Bone marrow (tissue), 2 donors: Measurements from ENCODE around the gene PEX26.
A peak's percentile ranks its signal among the peaks of the same experiment; 100 is the strongest.
"Not testable (repeated sequence)": the region's sequence is repeated elsewhere in the genome, so short reads cannot be mapped to it uniquely, and the experiment has no call there.

Experiments used
- DNase-seq, 2 donors: peaks; one replicate each; lab custom pipeline; 2025; lab: John Stamatoyannopoulos, UW

The PEX26 gene

DNA sequence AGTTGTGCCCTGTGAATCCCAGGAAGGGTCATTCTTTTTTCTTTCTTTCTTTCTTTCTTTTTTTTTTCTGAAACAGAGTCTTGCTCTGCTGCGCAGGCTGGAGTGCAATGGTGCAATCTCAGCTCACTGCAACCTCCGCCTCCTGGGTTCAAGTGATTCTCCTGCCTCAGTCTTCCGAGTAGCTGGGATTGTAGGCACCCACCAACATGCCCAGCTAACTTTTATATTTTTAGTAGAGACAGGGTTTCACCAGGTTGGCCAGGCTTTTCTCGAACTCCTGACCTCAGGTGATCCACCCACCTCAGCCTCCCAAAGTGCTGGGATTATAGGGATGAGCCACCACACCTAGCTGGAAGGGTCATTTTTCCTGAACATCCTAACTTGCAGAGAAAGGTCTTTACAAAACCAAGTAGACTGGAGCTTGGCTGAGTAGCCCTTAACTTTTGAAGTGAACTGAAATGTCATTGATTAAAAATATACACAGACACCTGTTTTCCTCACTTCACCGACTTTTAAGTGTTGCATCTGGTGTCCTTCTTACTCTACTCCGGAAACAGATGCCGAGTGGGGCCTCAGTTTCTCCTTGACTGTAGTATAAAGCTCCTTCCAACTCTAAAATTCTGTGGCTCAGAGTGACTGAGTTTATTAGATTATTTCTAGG is 6.4 kb upstream of the PEX26 start:
- not testable (repeated sequence) for DNase-seq

DNA sequence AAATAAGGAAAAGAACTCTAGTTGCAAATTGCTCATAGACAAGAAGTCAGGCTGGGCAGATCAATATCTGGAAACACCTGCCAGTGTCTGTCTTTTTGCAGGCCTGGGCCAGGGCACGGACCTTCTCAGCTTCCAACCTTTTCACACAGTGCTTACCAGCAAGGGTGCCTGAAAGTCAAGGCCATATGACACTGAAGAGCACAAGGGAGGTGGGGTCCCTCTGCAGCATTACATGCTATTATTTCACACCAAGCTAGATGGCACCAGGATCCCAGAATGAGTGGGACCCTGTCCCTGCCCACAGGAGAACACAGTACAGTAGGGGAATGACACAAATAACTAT is 5.9 kb upstream of the PEX26 start:
- DNase-seq: no peak

DNA sequence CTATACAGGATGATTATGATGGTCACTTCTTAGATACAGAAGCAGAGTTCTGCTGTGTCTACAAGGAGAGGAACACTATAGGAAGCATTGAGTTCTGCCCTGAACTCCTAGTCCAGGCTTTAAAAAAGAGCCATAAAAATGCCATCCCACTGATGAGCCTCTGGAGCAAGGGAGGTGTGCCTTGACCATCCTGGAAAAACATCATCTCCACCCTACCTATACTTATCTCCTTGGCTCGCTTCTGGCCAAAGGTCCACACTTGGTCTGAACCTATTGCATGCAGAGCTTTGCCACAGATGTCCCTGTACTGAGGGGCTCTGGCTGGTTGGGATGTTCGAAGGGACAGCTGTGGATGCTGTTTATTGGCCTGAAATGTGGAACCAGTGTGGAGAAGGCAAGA is 4.3 kb upstream of the PEX26 start:
- DNase-seq: no peak

DNA sequence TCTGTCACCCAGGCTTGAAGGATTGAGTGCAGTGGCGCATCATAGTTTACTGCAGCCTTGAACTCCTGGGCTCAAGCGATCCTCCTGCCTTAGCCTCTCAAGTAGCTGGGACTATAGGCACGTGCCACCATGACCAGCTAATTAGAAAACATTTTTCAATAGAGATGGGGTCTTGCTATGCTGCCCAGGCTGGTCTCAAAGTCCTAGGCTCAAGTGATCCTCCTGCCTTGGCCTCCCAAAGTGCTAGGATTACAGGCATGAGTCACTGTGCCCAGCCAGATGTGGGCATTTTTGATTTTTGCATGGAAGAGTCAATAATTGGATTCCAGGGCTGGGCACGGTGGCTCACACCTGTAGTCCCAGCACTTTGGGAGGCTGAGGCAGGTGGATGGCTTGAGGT is 3.9 kb upstream of the PEX26 start:
- DNase-seq: not testable (repeated sequence)

DNA sequence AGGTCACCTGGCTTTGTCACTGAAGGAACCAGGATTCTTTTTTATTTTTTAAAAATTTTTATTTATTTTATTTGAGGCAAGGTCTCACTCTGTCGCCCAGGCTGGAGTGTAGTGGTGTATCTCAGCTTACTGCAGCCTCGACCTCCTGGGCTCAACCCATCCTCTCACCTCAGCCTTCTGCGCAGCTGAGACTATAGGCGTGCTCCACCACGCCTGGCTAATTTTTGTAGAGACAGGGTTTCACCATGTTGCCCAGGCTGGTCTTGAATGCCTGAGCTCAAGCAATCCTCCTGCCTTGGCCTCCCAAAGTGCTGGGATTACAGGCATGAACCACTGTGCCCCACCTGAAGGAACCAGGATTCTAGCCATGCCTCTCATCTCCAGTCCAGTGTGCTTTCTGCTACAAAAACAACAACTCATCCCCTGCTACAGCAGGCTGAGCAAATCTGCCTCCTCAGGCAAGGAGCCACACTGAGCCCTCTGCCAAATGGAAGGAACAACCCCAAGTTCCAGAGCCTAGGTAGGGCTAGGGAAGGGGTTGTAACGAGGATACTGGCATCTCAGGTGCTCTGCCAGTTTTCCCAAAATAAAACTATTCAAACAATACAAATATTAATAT is 2.6 kb upstream of the PEX26 start:
- DNase-seq: no peak

DNA sequence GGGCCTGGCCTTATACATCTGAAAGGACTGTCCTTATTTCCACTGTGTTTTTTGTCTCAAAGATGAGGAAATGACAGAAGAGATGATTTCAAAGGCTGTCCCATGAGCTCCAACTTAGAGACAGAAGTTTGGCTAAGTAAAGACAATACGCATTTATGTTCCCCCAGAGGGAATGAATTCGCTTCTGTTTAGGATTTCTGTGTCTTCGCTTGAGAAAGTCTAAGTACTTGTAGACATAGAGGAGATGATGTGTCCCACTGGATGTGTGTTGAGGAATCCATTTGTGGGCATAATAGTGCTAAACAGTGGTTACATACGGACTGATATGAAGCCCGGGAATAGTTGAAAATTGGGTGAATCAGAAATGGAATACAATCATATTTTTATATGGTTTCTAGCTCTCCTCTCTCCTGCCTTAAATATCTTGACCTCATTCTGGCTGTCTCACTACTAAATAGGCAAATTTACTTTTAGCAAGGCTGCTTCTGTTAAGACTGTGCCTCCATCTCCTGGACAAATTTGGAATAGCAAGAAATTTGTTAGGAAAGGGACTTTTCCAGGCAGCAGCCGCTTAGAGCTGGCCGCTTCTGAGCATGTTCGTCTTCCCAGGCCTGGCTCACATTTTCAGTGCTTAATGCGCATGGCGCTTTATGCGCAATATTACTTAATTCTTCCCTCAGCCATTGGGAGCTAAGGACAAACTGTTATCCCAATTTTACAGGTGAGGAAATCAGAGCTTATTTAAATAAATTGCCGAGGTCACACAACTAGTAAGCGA is 1.9 kb upstream of the PEX26 start:
- DNase-seq: peak in 1 of 2 donors; percentile 69

DNA sequence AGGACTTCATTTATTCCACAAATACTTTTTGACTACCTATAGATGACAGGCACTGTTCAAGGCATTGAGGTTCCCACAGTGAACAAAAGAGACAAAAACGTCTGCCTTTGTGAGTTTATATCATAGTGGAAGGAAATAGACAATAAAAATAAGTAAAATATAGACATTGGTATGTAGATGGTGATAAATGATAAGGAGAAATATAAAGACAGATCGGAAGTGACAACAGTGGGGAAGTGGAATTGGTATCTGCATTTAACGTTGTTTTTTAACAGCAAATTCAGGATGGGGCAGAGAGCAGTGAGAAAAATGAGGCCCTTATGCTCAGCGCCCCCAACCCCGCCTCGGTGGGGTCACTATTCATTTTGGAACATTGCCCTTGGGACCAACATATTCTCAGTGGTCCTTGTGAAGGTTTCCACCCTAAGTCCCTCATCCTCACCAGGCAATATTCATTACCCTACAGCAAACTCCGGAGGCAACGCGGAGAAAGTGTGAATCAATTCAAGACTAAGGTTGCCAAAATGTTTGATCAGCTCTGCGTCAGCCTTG is 627 bp upstream of the PEX26 start:
- no peak for DNase-seq

DNA sequence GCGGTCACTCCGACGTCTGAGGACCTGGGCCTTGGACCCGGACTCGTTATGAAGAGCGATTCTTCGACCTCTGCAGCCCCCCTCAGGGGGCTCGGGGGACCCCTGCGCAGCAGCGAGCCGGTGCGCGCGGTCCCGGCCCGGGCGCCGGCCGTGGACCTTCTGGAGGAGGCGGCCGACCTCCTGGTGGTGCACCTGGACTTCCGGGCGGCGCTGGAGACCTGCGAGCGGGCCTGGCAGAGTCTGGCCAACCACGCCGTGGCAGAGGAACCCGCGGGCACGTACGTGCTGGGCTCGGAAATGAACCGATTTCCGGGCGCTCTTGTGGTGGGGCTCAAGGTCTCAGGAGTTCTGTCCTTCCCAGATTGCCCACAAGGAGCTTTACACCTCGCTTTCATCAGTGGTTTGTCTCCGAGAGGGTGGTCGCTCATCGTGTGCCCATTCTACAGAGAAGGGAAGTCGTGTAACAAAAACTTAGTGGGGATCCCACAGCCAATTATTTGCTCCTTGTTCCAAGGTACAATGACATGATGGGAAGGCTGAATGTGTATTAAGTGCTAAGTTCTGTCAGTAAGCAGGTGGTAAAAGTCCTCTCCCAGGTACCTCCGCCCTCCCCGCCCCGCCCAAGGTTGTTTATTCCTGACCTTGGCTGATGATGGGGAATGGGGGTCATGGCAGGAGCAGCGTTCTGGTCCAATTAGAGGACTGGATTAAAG is 695 bp downstream of the PEX26 start:
- DNase-seq: no peak

DNA sequence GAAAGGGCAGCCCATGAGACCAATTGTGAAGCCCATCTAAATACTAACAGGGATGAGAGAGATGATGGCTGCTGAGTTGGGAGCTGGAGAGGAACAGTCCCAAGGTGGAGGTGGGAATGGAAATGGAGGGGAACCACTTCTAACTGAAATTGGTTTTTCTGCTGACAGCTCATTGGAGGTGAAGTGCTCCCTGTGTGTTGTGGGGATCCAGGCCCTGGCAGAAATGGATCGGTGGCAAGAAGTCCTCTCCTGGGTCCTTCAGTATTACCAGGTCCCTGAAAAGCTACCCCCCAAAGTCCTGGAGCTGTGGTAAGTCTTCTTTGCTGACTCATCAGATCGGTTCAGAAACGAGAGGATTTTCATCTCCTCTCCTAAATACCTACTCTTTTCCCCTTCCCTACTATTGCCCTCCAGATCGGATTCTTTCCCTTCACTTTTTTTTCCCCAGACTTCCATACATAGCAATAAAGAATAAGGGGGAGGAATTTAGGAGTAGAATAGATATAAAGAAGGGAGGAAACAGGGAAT is 2.0 kb downstream of the PEX26 start:
- DNase-seq: no peak

DNA sequence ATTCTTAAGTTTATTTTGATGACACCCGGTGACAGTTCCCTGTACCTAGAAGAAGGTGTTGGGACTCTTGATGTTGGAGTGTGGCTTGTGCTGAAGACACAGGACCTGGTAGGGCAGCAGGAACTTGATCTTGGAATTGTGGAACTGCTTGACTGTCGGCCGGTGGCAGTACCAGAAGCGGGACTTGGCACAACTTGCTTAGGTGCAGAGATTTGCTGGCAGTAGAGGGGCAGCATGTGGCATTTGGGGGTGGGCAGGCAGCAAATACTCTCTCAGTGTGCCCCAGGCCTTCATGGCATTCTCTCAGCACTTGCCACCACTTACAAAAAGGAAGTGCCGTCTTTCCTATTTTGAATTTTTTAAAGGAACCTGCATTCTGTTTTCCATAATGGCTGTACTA is 3.6 kb downstream of the PEX26 start:
- DNase-seq: no peak

DNA sequence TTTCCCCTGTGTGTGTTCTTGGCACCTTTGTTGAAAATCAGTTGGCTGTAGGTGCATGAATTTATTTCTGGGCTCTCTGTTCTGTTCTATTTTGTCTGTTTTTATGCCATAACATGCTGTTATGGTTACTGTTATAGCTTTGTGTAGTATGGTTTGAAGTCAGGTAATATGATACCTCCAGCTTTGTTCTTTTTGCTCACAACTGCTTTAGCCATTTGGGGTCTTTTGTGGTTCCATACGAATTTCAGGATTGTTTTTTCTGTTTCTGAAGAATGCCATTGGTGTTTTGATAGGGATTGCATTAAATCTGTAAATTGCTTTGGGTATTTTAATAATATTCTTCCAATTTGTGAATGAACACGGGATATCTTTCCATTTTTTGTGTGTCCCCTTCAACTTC is 4.7 kb downstream of the PEX26 start:
- DNase-seq: no peak

DNA sequence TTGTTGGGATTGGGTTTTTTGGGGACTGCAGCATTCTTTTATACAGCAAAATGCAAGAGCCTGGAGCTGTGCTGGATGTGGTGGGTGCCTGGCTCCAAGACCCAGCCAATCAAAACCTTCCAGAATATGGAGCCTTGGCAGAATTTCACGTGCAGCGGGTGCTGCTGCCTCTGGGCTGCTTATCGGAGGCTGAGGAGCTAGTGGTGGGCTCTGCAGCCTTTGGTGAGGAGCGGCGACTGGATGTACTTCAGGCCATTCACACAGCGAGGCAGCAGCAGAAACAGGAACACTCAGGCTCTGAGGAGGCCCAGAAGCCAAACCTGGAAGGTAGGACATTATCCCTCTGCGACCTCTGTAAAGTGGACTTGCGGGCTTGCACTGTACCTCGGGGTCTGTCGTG is 5.6 kb downstream of the PEX26 start:
- DNase-seq: no peak

DNA sequence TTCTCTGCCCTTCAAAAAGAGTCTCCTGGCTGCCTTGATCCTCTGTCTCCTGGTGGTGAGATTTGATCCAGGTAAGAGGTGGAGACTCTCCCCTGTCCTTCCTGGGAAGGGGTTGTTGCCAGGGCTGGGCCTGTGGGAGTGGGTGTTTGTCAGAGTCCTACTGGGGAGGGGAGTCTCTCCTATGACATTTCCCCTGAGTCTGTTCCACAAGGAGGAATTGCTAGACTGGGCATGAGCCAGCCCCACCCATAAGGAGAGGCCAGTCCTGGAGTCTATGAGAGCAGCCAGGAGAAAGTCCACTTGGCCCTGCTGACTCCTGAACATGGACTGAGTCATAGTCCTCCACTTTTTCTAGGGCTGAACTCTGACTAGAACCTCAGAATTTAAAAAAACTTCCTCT is 7.4 kb downstream of the PEX26 start:
- no peak for DNase-seq

DNA sequence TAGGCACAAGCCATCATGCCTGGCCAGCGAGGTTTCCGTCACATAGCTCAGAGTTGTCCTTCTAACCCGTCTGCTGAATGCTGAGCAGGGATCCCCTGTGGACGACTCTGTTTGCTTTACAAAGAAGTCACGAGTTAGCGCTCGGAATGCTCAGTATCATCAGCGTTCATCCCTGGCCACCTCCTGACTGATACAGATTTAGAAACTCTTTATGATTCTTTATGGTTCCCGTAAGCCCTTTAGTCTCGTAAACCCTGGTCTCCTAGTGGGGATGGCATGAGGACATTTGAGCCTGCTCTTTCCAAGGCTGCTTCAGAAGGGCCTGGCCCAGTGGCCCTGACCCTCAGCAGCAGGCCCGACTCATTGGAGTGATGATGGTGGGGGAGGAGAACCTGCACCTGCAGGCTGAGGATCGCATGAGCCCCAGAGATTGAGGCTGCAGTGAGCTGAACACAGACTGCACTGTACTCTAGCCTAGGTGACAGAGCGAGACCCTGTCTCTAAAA is 9.6 kb downstream of the PEX26 start:
- no peak for DNase-seq

DNA sequence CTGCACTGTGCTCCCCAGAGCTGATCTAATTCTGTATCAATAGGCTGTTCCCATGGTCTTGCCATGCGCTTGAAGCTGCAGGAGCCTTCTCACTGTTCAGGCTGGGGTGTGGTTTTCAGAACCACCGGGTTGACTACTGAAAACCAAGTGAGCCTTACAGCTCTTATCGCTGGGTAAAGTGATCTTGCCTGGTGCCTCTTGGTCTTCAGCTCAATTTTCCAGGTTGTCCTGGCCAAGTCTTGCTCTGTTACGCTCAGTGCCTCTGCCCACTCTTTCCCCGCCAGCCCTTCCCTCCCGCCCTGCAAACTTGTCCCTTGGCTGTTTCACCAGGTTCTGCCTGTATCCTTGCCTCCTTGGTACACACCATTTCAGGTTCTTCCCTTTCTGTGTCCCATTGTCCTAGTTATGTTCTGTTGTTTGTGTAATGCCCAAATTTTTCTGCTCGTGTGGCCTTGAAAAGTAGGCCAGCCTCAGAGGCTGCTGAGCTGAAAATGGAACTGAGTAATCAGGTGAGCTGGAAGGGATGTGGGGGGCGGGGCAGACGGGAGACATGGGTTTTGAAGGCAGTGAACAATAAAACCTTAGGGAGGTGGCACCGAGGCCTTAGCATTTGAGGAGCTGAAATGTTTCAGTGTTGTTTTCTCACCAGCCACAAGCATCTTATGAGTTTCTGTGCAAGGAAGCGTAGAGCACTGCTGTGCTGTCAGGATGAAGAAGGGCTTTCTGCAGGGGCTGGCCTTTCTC is 11.2 kb downstream of the PEX26 start:
- DNase-seq: no peak

DNA sequence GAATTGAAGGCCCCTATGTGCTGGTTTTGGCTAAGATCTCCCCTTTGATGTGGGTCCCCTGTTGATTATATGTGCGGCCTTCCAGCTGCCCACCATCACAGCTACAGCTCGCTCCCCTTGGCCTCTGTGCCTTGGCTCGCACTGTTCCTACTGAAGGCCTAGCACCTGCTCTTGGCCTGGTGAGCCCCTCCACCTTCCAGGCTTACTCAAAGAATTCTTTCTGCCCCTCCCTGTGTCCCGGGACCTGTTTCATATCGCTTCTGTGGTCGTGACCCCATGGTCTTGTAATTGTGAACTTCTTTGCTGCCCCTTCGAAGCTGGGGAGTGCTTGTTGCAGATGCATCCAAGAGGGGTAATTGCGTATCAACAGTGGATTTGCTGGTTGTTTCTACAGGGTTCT is 12.5 kb downstream of the PEX26 start:
- DNase-seq: no peak

DNA sequence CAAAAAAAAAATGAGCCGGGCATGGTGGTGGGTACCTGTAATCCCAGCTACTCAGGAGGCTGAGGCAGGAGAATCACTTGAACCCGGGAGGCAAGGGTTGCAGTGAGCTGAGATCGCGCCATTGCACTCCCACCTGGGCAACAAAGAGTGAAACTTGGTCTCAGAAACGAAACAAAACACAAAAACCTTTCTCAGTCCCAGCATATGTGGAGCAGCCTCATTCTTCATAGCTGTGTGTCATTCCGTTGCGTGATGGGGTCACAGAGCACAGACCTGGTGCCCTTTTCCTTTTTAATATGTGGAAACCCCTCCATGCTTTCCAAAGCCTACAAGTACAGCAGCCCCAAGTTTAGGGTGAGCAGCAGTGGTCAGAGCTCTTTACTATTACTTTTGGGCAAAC is 13.7 kb downstream of the PEX26 start:
- no peak for DNase-seq

DNA sequence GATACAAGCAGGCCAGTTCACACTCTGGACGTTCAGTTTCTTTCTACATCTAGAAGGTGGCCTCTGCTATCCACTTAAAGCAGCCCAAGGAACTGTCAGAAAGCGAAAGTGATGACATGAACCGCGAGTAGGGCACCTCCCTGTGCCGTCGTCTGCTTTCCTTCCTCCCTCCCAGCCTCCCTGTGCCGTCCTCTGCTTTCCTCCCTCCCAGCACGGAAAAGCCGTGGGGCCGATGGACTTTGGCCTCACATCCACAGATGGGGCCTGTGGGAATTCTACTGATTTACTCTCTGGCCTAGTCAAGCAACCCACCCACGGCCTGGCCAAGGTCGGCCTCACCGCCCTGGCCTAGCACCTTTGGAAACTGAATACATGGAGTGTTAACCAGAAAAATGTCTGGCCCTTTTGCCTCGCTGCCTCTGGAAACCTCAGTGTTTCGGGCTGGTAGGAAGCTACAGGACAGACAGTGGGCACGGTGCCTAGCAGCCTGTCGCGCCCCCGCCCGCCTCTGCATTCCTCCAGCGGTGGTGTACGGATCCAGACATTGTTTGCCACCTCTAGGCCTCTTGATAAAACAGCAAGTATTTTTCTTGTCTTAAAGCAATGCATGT is 14.2 kb downstream of the PEX26 start:
- no peak for DNase-seq

DNA sequence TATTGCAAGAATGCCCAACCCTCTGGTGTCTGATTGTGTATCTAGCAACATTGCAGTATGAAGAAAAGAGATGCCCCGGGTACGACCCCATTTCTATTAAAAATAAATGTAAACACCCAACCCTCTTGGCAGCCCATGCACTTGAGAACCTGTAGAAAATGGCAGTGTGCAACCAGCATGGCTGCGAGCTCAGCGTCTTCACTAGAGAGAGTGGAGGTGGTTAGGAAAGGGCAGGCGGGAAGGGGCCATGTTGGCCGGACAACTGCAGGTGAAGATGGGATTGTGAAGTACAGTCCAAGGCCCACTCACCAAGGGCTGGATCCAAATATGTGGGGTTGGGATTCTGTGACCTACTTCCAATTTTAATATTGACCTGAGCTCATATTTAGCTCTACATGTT is 15.9 kb downstream of the PEX26 start:
- no peak for DNase-seq

DNA sequence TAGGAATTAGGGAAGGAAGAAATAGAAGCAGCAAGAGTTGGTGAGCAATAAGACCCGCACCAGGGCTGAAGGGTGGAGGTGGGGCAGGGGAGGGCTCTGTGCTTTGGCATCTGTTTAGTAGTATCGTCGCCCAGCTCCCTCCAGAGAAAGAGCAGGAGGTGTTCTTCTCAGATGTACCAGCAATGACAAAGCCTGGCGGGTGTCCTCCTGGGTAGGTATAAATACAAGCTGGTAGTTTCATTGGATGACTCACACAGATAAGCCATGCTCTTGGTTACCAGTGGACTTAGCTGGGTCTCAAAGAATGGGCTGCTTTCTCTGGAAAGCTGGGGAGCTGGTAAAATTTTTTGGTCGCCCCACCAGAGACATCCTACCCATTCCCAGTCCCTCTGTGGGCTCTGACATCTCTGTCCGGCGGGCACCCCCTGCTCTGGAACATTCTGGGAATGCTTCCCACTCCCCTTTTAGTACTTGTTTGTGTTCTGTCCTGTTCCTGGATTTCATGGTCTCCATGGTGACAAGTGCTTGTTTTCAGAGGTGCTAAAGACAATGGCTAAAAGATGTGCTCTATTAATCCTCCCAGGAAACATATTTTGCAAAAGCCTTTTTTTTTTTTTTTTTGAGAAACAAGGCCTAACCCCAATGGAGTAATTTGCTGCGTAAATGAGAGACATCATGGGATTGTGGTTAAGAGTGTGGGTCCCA is 17.5 kb downstream of the PEX26 start:
- no peak for DNase-seq
